T-helper 2 cell treated with Interferon-gamma antibody and Interleukin-4, amounts not matched to agents 100 ng/mL and 5 ng/mL, for 36 hours (primary cell): ENCODE measurements around the gene SPINK8. TPM values are rescaled to one million over a fixed set of nuclear protein-coding genes. Genes with fewer than 3 reads are reported as not detected.
"Not testable (repeated sequence)": the region's sequence is repeated elsewhere in the genome, so short reads cannot be mapped to it uniquely, and the experiment has no call there.

Experiments used
- intact Hi-C: fragments of 100-400 bp; cut with micrococcal nuclease; formaldehyde crosslinking; loops from one replicate; pipeline ENCODE4 v1.15.1; 2023
- total RNA-seq: library from RNA; stranded (reverse); gene quantifications from 2 replicates; pipeline ENCODE4 v1.2.3, GENCODE V29; 2022

SPINK8 gene
- total RNA-seq: not detected in 2 replicates

GRCh38 chr3:48333346-48334245 lies at the start of gene SPINK8:
SPINK8 (minus strand) TSS chr3:48333661; CDS start chr3:48328341, 5,320 bp downstream.
- intact Hi-C loops: not testable (repeated sequence)

DNA sequence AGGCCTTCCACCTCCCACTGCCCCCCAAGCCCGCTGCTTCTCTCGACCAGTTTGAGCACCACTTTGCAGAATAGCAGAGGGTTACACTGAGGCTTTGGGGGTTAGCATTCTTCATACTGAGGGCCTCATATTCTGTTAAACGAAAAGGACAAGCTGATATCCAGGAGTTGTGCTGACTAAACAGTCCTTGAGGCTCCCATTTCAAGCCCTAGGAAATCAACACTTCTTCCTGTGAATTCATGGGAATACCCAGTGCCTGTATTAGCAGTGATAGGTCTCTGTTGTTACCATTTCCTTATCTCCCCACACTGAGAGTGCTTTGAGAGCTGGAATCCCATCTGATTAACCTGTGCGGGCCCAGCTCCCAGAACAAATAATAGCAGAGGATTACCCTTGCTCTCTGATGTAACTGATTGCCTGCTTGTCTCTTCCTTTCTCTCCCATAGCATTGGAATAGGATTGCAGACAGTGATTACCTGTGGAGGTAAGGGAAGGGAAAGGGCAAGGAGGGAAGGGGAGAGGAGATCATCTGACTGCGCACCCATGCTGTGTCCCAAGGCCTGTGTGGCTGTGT lies 39.5 kb upstream of the SPINK8 start:
- intact Hi-C loops: no loop called here

DNA sequence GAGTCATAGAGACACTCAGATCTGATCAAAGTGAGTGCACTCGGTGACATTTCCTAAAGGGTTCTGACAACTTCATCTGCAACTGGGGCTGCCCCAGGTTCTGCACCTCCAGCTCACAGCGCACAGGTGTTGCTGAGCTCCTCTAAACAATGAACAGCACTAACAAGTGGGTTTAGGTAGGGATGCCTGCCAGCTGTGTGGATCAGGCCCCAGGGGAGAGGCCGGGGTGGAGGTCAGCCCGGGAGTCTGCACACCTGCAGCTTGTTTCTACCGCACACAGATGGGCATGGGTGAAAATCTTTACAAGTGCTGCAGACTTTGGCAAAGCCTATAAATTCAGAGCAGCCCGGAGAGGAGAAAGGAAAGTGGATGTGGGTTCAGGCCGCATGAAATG lies 38.9 kb upstream of the SPINK8 start:
- intact Hi-C loops: no loop called here

- intact Hi-C loops: no loop called here
Observed at GRCh38 chr3:48371651-48372376, 38.4 kb upstream of the SPINK8 start, which contains the start of gene FBXW12. FBXW12 (plus strand) TSS chr3:48372219; CDS start chr3:48372768, 549 bp downstream.

DNA sequence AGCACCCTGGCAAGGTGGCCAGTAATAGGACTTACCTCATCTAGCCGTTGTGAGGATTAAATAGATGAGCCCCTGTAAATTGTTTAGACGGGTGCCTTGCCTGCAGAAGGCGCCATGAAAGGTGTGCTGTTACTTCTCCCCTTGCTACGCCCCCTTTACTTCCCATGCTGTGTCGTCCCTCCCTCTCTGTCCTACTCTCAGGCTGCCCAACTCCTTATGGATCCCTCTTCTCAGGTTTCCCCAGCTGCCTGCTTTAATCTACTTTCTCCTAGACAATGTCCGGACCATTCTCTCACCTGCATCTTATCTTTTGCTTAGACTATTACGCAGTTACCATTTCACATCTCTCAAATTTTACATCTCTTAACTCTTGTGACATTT lies 36.9 kb upstream of the SPINK8 start:
- intact Hi-C loops: no loop called here

GRCh38 chr3:48369693-48370332 lies 36.4 kb upstream of the SPINK8 start:
- intact Hi-C loops: no loop called here

- intact Hi-C loops: no loop called here
Observed at GRCh38 chr3:48367201-48367600, 33.7 kb upstream of the SPINK8 start.

GRCh38 chr3:48364840-48365239 lies 31.4 kb upstream of the SPINK8 start:
- intact Hi-C loops: no loop called here

- intact Hi-C loops: no loop called here
Observed at GRCh38 chr3:48361928-48362327, 28.5 kb upstream of the SPINK8 start.

DNA sequence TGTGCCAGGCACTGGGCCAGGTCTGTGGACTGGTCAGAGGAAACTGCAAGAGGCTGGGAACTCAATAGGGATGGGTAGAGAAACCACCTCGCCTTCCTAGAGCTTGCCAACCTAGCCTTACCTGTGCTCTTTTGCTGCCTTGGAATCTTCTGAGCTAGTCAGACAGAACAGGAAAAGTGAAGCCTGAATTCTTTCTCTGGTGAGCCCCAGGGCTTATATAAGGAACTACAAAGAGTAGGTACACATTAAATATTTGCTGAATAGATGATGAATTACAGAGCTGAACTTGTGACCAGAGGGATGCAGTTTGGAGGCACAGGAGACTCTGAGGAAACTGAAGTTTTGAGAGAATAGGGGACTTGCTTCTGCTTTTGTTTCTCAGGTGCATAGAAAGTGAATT lies 23.0 kb upstream of the SPINK8 start:
- intact Hi-C loops: no loop called here

DNA sequence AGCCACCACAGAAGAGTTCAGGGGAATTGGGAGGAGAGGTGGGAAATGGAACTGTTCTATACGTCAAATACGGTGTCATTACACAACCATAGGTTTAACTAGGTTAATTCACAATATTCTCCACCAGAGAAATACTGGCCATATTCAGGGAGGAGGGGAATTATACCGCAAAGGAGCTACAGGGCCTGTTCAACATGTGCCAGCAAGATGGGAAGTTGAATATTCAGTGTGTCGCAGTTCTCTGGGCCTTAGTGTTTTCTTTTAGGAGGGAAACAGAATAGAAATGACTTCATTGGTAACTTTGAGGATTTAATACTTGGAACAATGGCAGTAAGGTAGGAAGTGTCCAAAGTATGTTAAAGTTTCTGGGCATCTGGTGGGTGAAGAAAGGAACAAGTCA lies 20.5 kb upstream of the SPINK8 start:
- intact Hi-C loops: no loop called here

GRCh38 chr3:48352546-48352945 lies 19.1 kb upstream of the SPINK8 start:
- intact Hi-C loops: no loop called here

- intact Hi-C loops: no loop called here
Observed at GRCh38 chr3:48347500-48347899, 14.0 kb upstream of the SPINK8 start.

DNA sequence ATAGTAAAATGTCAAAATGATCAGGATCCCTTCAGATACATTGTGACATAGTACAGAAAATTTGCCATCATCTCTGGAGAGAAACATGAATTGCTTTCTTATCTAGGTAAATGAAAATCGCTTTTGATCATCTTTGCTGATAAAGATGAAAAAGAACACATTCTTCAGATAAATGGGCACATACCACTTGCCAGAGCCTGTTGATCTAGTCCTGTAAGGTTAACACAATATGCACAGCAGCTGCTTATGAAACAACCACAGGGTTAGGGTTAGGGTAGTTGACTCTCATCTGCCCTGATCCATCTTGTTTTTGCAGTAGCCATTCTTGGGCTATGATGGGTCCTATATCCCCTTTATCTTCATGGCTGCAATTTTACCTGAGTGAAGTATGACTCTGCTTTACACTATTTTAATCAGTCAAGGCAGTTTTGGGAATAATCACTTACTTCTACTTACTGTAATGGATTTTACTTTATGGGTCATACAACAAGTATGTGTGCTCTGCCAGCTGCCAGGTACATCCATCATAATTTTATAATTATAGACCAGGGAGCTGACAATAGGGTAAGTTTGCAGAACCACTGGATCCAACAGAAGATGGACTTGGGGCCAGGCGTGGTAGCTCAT lies 12.6 kb upstream of the SPINK8 start:
- intact Hi-C loops: no loop called here

DNA sequence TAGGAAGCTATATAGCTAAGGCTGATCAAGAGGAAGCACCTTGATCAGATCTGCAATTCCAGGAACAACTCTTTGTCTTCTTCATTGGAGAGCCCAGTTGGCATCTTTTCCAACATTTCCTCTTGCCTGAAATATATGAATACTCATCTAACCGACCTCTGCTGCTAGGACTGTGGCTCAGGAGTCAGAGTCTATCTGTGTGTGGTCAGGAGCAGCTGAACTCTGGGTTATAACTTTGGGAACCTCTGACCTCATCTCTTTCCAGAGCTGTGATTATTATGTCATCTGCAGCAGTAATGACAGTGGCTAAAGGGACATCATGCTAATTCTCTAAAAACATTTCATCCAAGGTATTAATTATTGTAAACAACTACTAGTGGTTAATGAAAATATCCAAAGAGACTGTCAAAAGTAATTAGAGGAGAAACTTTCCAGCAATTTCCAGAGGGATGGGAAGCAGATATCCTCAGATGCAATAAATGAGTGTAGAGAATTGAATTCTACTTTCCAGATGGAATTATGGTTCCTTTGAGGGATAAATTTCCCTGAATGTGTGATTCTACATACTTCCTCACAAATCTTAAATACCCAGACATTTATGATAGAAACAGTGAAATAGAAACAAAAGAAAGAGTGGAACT lies 11.5 kb upstream of the SPINK8 start:
- intact Hi-C loops: no loop called here

DNA sequence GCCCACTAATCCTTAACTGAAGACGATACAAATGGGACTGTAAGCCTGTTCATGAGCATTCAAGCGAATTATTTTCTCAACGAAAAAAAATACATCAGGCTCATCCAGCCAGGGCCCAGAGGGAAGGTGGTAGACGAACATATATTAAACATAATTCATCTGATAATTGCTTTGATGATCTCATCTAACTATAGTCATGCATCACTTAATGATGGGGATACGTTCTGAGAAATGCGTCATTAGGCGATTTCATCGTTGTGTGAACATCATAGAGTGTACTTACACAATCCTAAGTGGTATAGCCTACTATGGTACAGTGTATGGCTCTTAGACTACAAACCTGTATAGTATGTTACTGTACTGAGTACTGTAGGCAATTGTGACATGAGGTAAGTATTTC lies 10.0 kb upstream of the SPINK8 start:
- intact Hi-C loops: no loop called here

DNA sequence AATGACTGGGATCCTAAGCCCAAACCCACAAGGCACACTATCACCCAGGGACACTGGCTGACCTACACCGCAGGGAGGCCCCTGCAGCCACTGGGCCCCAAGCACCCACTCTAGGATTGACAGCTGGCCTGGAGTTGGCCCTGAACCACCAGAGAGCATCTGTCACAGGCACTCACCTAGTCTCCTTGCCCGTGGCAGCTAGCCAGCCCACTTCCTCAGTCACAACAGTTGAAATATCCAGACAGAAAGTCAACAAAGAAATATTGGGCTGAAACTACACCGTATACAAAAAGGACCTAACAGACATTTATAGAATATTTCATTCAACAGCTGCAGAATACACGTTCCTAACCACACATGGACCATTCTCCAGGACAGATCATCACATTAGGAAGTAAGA lies 5.2 kb upstream of the SPINK8 start:
- intact Hi-C loops: no loop called here

- intact Hi-C loops: not testable (repeated sequence)
Observed at GRCh38 chr3:48337536-48337935, 4.1 kb upstream of the SPINK8 start.

GRCh38 chr3:48335286-48335685 lies 1.8 kb upstream of the SPINK8 start:
- intact Hi-C loops: not testable (repeated sequence)

DNA sequence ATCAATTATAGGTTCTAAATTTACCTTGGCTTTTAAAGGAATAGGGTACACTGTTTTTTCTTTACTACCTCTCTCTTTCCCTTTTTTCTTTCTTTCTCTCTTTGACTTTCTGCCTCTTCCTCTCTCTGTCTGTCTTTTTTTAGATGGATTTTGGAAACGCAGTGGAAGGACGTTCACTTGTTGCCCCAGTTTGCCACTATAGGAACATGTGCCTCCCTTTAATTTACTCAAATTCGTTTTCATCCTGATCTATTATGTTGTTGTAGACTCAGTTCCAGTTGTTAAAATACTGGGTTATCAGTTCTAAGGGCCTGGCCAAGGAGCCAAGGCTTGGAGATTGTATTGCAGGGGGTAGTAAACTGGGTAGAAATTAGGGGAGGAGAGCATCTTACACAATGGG lies 1.1 kb upstream of the SPINK8 start:
- intact Hi-C loops: no loop called here
